GM18498 (cell line): ENCODE measurements around the gene NUP188.
A peak's percentile ranks its signal among the peaks of the same experiment; 100 is the strongest.

Experiments
- ATAC-seq: cut with Tn5 transposase; IDR thresholded peaks from one replicate; pipeline ENCODE4 v1.9.1; 2021; ENCODE audit warnings: mild to moderate bottlenecking, moderate library complexity; ENCODE audit not compliant: unreplicated experiment

The NUP188 gene

GRCh38 chr9:129007035-129007765 lies 59.7 kb downstream of the NUP188 start:
- ATAC-seq, result no peak

GRCh38 chr9:129007766-129008468 lies 60.4 kb downstream of the NUP188 start:
- no peak for ATAC-seq

- no peak for ATAC-seq
These were observed 61.0 kb downstream of the NUP188 start for GRCh38 chr9:129008469-129008965.

GRCh38 chr9:129008986-129009583 lies 61.6 kb downstream of the NUP188 start:
- ATAC-seq, result no peak

GRCh38 chr9:129009584-129010141 lies 62.2 kb downstream of the NUP188 start:
- ATAC-seq, result no peak

- no peak for ATAC-seq
These were observed 62.9 kb downstream of the NUP188 start for GRCh38 chr9:129010267-129010975.

GRCh38 chr9:129011170-129011569 lies 63.7 kb downstream of the NUP188 start:
- no peak for ATAC-seq

GRCh38 chr9:129011761-129012181 lies 64.3 kb downstream of the NUP188 start:
- no peak for ATAC-seq

- no peak for ATAC-seq
These were observed 64.8 kb downstream of the NUP188 start for GRCh38 chr9:129012343-129012742.

GRCh38 chr9:129012893-129013448 lies 65.5 kb downstream of the NUP188 start:
- no peak for ATAC-seq

GRCh38 chr9:129013674-129014073 lies 66.2 kb downstream of the NUP188 start:
- no peak for ATAC-seq

- no peak for ATAC-seq
These were observed 66.6 kb downstream of the NUP188 start for GRCh38 chr9:129014124-129014523.

- no peak for ATAC-seq
These were observed 67.1 kb downstream of the NUP188 start for GRCh38 chr9:129014608-129015007.

GRCh38 chr9:129021091-129021490 lies 73.6 kb downstream of the NUP188 start:
- peak; percentile 78 for ATAC-seq

- ATAC-seq, result no peak
These were observed 74.5 kb downstream of the NUP188 start for GRCh38 chr9:129022037-129022436.

- ATAC-seq, result no peak
These were observed 75.8 kb downstream of the NUP188 start for GRCh38 chr9:129023036-129023907.

GRCh38 chr9:129023908-129024233 lies 76.4 kb downstream of the NUP188 start:
- ATAC-seq, result no peak

GRCh38 chr9:129026442-129027223 lies 79.1 kb downstream of the NUP188 start:
- no peak for ATAC-seq

- no peak for ATAC-seq
These were observed 79.8 kb downstream of the NUP188 start for GRCh38 chr9:129027224-129027684.
